Activated CD8-positive, alpha-beta memory T cell treated with anti-CD3 and anti-CD28 coated beads for 48 hours (primary cell): ENCODE results near the gene DGKH.
"Not testable (repeated sequence)": the region's sequence is repeated elsewhere in the genome, so short reads cannot be mapped to it uniquely, and the experiment has no call there.

Experiments used
- DNase-seq, 3 experiments: peaks; one replicate each; pipeline ENCODE4 v3.0.0-alpha.2; 2020; ENCODE audit warnings: low read depth in 2 of 3, low spot score in 2 of 3

Gene DGKH

DNA sequence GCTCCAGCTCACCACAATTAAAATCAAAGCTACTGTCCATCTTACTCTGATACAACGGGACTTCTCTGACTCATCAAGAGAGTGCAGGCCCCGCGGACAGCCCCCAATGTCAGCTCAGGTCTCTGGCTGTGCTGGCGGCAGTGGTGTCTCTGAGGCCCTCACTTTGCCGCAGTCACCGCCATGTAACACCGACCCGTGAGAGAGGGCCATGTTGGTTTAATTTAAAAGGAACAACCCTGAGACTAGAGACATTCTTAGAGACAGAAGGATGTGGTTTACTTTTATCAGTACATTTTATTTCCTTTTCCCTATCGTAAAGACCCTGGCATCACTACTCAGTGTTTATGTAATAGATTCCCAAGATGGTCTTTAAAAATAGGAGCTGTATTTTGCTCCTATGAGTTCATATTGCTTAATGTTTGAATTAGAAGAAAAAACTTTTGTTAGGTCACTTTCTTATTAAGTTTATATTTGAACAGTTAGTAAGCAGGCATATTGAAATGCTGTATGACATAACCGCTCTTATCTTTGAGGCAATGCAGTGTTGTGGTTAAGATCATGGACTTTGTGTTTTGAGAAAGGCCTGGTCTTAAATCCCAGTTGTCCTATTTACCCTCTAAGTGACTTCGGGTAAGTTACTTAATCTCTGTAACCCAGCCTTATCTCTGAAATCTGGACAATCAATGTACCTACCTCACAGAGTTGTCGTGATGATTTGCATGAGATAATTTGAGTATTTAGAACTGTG is 23.4 kb downstream of the DGKH start:
- DNase-seq, result no peak

DNA sequence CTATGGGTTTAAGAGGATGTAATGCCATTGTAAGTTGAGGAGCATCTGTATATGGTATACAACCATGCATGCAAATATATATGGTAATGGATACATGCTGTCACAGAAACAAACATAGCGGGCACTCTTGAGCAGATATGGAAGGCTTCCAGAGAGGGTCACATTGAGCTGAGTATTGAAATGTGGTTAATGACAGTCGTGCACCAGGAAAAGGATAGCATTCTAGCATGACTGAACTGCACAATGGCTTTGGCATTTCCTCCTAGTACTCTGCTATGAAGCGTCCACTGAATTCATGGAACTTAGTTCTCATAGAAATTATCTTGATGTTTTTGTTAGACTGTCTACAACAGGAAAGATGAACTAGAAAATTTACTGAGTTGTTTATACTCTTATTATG is 25.2 kb downstream of the DGKH start:
- no peak for DNase-seq

DNA sequence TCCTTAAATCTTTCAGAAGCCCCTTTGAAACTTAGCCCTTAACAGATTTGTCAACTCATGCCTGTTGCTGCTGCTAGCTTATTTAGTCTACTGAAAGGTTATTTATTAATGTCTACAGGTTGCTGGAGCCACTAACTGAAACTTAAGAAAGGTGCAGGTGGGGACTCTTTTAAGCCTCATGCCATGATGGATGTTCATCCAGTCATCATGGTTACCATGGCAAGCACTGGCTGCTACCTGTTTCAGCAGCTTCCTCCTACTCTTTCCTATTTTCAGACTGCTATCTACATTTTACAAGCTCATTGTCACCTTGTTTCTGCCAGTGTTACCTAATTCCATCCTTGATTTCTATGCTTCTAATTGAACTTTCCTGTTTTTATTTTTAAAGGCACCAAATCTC is 27.1 kb downstream of the DGKH start:
- DNase-seq, result no peak

DNA sequence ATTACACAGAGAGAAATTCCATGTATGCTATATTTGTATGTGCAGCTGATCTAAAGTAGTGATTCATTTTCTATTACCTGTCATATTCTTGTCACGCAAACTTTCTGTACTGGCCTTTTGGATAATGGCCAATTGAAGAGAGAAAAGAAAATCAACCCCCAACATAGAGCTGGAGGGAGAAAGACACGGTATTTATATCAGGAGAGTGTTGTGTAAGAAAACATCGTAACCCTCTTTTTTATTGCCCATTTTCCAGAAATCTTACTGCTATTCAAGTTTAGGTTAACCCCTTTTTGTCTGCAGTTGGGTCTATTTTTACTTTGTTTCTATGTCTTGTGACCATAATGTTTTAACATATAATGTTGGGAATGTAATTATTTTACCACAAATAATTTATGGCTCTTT is 27.9 kb downstream of the DGKH start:
- DNase-seq, result no peak

DNA sequence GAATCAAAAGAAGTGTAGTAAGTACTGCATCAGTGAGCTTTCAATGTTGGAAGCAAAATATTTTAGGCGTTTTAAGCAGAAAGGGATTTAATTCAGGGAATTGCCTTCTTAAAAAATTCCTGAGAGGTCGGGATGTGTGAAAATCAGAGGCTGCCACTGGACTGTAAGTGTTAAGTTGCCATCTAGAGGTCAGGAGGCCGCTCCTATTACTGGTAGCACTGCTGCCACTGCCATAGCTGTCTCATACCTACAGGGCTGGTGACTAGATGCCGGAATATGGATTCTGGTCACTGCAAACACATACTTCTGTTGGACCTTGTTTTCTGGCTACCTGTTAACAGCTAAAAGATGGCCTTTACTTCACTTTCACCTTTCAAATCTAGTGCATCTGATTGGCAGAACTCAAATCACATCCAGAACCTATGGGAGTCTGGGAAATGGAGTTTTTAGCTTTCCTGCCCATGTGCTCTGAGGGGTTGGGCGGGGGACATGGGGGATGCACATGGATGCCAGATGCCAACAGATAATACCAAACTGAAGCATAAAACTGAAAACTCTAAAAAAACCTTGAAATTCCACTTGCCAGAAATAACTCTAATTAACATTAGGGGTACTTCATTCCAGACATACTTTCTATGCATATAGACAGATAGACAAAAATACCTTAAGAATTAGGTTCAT is 29.8 kb downstream of the DGKH start:
- no peak for DNase-seq

DNA sequence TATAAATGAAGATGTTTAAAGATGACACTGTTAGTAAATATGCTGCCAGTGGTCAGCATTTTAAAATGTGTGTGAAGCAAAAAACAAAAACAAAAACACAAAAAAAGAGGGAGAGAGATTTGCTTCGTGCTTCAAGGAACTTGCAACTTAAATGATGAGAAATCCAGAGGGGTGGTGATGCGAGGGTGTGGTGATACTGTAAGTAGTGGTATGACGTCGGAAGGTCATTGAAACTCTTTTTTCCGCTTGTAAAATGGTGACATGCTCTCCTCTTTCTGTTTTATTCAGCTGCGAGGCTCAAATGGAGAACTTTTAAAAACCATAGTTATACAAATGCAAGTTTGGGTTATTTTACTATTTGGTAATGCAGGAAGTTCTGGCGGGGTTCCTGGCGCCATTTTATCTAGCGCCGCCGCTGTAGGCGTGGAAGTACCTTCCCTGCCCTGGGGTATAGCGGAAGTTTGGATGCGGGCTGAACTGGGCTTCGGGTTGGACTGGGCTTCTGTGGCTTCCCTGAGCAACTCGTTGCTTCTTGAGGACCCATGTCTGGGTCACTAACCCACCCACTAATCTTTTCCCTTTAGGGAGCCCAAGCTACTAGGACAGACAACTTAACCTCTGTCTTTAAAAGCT is 34.8 kb downstream of the DGKH start:
- no peak for DNase-seq

DNA sequence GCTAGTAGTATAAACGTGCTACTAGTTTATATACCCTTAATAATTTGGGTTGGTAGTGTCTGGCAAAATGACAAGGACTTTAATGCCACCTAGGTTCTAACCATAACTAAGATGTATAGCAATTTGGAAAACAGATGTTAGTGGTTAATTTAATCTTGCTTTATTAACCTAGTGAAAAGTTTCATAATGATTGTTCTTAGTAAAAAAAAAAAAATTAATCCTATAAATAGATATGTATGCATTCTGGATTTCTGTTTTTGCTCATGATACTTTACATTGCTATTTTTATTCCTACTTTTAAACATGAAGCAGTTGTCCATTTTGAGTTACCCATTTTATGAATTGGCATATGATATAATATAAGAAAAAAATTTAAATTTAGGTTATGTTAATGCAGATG is 36.3 kb downstream of the DGKH start:
- no peak for DNase-seq

DNA sequence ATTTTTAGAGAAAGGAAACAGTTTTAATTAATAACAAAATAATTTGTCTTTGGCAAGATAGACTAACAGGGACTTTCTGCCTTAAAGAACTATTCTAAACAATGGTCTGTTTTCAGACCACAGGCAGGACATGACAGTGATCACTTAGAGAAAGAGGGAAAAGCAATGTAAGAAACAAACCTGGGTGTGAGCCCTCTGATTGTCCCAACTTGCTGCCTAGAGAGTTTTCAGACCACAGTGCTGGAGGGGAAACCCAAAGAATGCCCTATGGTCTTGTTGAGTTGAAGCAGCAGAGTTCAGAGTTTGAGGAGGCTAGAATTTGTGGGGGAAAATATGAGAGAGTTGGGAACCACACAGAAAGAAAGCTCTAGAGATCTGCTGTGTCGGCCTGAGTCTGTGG is 38.1 kb downstream of the DGKH start:
- no peak for DNase-seq

DNA sequence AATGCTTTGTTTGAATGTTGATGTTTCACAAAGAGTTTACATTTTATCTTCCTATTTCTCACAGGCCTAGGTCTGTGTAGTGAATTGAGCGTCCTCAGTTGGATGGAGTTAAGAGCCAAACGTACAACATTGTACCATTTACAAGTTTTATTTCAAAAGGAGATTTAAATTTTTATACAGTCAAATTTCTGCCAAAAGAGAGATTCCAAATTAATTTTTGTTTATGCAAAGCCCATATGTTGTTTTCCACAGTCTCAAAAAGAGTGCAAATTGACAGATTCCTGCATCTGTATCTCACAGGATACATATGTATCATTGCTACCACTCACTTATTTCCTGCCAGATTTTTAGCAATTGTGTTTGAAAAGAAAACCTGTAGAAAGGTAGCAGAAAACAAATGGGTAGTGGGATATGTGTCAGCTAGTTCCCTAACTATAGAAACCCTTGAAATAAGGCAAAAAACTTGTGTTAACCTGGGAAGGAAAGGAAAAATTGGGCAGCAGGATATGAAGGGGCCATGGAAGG is 46.1 kb downstream of the DGKH start:
- DNase-seq, result no peak

DNA sequence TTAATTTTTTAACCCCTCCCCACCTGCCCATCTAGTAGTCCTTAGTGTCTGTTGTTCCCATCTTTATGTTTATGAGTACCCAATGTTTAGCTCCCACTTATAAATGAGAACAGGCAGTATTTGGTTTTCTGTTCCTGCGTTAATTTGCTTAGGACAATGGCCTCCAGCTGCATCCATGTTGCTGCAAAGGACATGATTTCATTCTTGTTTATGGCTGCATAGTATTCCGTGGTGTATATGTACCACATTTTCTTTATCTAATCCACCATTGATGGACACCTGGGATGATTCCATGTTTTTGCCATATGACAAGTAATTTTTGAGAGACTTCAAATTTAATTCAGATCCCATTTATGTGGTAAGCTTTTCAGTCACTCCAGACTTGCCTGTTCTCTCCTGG is 47.8 kb downstream of the DGKH start:
- DNase-seq, result not testable (repeated sequence)

DNA sequence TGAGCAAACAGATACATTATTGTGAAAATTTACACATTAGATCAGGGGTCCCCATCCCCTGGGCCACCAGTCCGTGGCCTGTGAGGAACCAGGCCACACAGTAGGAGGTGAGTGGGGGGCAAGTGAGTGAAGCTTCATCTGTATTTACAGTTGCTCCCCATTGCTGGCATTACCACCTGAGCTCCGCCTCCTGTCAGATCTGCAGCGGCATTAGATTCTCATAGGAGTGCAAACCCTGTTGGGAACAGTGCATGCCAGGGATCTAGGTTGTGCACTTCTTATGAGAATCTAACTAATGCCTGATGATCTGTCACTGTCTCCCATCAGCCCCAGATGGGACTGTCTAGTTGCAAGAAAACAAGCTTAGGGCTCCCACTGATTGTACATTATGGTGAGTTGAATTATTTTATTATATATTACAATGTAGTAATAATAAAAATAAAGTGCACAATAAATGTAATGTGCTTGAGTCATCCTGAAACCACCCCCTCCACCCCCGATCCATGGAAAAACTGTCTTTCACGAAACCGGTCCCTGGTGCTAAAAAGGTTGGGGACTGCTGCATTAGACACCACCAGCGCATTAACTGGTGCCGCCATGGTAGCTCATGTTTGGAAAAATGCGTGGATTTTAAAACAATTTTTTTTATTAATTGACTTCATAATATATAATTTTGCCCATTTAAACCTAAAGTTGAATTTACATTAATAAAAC is 51.7 kb downstream of the DGKH start:
- no peak for DNase-seq

DNA sequence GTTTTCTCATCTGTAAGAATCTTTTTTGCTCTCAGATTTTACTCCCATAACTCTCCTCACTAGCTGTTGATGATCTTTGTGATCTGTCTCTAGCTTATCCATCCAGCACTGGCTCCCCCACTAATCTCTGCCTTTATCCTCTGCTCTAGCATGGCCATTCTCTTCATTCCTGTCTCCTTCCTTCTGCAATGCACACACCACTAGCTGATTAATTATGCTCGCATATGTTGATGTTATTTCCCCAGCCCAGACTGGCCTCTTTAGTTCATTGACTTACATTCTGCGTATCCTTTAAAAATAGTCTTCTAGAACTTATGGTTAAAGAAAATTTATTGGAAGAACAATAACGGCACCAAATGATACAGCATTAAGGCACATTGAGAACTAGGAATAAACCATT is 52.5 kb downstream of the DGKH start:
- no peak for DNase-seq

DNA sequence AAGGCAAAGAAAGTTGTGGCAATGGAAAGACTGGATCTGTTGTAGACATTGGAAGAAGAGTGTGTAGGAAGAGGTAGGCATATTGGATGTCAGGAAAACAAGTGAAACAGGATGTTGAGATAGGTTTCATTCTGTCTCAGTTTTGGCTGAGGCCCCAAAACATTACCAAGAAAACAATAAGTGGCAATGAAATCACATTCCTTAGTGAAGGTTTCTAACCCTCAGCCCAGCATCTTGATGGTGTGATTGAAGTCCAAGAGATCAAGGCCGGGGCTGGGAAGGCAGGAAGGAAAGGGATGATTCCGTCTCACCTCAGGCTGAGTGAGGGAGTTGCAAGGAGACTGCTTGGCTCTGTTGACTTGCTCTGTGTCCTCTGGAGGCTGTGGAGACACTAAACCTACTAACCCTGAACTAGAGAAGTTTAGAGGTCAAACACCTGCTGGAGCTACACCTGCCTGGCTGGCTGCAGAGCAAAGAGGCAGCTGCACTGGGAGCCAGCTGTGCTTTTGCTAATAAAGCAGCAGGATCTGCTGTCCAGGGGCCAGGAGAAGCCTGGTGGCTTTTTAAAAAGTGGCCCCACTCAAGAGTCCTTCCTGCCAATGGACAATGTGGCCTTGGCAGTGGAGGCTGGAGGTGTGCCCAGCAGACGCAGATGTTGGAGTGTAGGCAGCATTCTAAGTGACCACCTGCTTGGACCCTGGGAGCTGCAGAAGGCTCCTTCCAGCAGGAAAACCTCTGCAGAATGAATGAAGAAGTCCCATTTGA is 53.6 kb downstream of the DGKH start:
- DNase-seq, result no peak

DNA sequence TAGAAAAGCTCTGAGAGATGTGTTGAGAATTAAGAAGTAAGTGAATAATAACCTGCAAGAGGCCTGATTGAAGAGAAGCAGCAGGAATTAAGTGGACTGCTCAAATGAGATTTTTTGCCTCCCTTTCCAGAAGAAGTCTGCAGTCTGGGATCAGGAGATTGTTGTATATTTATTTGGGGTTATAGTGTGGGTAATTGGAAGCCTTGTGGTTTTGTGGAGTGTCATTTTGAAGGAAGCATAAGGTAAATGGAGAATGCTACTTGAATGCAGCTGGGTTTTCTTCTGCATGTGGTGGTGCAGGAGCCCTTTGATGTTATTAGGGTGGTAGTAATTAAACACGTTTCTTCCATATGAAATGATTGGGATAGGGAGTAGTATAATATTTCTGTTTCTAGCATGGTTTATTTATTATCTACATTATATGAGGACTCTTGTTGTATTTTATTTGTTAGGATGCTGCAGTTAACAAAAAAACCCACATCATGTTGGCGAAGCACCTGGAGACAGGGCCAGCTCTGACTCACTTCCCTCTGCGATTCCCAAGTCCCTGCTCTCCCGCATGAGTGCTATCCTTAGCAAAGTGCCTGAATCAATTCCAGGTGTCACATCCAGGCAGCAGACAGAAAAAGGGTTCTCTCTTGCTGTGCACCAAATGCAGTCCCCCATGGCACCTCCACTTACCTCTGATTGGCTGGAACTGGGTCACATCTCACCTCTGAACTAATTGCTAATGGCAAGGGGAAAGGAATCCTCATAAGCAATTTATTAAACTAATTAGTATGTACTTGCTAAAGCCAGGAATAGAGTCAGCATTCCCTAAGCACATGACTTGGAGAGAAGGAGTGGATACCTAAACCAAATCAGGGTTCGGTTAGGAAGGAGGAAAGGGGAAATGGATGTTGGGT is 54.8 kb downstream of the DGKH start:
- DNase-seq, result no peak

DNA sequence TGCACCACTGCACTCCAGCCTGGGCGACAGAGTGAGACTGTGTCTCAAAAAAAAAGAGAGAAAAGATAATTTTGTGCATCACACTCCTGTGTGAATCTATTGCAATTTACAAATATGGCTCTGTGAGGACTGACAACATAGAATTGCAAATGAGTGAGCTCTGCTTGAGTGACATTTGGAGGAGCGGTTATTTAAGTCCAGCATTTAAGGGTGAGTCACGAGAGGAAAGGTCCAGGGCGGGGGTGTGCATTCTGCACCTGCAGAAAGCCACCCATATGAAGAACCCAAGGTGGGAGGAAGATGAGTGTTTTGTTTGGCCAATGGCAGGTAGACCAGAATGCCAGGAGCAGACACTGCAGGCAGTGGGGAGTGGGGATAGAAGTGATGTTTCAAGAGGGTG is 58.5 kb downstream of the DGKH start:
- no peak for DNase-seq

DNA sequence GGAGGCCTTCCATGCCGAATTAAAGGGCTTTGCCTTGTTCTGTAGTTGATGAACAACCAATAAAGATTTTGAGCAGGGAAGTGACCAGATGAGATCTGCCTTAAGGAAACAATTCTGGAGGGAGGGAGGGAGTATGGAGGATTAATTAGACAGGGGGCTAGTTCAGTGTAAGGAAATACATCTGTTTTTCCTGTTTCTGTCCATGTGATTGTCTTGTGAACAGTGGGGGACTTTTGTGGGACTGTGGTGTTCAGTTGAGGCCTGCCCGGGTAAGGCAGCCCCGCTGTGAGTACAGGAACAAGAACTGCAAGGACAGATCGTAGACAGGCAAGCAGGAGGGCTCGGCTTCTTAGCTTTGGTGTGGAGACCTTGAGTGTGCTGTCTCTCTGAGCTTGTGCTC is 59.0 kb downstream of the DGKH start:
- DNase-seq, result no peak

DNA sequence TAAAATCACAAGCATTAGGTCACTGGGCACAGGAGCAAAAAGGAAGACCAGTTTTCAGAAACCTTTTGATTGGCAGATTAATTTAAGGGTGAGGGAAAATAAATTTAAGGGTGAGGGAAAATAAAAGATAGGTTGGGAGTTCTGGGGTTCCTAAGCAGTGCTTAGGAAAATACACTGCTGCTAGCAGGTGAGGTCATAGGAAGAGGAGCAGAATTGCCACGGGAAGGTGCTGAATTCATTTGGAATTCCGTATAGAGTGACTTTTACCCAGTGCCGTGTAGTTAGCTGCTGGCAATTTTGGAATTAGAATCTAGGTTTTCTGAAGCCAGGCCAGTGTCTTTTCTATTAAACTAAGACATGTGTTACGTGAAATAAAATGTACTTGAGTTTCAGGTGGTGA is 59.8 kb downstream of the DGKH start:
- no peak for DNase-seq

DNA sequence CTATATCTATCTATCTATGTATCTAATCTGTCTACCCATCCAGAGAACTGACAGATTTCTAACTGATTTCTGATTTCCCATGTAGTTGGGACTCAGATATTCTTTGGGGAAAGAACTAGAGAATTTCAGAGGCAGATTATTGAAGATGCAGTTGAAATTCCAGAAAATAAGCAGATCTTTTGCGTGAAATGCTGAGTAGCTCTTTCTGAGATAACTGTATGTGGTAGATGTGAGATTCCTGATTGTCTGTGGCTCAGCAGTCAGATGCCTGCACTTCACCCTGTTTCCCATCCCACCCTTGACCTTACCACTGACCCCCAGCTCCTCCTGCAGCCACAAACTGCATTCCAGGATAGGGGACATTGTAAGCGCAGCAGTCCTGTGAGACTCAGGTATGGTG is 61.5 kb downstream of the DGKH start:
- no peak for DNase-seq

DNA sequence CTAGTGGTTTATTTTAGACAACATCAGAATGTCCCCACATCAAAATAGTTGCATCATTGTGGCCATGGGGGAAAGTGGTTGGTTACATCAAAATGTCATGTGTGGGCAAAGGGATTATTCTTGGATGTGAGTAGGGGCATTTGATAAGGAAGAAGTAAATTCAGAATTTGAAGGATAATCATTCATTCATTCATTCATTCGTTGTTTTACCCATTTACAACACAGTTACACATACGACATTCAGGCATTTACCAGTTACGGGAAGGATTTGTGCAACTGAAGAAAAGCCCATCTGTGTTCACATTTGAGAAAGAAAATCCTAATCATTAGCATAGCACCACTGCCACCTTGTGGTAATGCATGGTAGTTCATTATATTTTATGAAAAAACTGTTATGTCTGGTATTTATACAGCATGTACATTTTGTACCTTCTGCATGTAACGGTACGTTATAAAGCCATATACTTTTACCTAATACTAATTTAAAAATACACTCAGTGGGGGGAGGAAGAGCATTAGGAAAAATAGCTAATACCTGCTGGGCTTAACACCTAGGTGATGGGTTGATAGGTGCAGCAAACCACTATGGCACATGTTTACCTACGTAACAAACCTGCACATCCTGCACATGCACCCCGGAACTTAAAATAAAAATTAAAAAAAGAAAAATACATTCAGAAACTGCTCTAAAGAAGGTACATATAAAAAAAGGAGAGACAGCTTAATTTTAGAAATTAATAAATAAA is 62.1 kb downstream of the DGKH start:
- DNase-seq, result peak in 1 of 3 experiments; percentile 21
